OCI-LY7 (cell line): ENCODE results near the gene TBC1D32.
"Not testable (repeated sequence)": the region's sequence is repeated elsewhere in the genome, so short reads cannot be mapped to it uniquely, and the experiment has no call there.

Experiments
- EZH2phosphoT487 ChIP-seq: fragments of 200-600 bp; sonication (generic); IDR thresholded peaks from 2 replicates; pipeline ENCODE4 v1.6.1; 2018; ENCODE audit warnings: low read depth, borderline replicate concordance, mild to moderate bottlenecking, mixed run types, antibody characterized with exemption, low read length, moderate library complexity, mixed read lengths
- TF ChIP-seq, protein P1 (sequence below): fragments of 200-600 bp; sonication (generic); conservative IDR thresholded peaks from 2 replicates; pipeline ENCODE4 v1.5.1; 2014; ENCODE audit warnings: mild to moderate bottlenecking, antibody characterized with exemption, low read length, moderate library complexity, mixed read lengths

DNA sequence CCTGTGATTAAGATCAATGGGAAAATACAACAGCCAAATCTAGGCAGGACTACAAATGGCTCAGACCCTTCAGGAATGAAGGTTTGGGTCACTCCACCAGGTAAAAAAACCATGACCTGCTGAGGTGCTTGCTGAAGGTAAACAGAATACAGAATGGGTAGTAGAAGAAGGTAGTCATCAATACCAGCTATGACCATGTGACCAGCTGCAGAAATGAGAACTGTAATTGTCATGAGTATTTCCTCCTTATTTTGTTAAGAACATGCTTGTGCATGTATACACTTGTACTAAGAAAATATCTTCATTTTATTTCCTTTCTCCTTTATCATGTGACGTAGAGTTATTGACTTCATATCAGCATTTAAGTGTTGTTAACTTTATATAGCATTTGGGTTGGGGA, 161.8 kb downstream of the TBC1D32 start:
- TF ChIP-seq, protein P1, sequence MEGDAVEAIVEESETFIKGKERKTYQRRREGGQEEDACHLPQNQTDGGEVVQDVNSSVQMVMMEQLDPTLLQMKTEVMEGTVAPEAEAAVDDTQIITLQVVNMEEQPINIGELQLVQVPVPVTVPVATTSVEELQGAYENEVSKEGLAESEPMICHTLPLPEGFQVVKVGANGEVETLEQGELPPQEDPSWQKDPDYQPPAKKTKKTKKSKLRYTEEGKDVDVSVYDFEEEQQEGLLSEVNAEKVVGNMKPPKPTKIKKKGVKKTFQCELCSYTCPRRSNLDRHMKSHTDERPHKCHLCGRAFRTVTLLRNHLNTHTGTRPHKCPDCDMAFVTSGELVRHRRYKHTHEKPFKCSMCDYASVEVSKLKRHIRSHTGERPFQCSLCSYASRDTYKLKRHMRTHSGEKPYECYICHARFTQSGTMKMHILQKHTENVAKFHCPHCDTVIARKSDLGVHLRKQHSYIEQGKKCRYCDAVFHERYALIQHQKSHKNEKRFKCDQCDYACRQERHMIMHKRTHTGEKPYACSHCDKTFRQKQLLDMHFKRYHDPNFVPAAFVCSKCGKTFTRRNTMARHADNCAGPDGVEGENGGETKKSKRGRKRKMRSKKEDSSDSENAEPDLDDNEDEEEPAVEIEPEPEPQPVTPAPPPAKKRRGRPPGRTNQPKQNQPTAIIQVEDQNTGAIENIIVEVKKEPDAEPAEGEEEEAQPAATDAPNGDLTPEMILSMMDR = not testable (repeated sequence)
- not testable (repeated sequence) for TF ChIP-seq EZH2phosphoT487
